Kidney (tissue), 14 donors: ENCODE data around the gene IFI44L. TPM values are rescaled to one million over a fixed set of nuclear protein-coding genes. Genes with fewer than 3 reads are reported as not detected.
A peak's percentile ranks its signal among the peaks of the same experiment; 100 is the strongest.

Experiments
- DNase-seq, 5 donors: peaks; one replicate each; pipeline ENCODE4 v3.0.0-alpha.2; 2013 to 2020
- FAIRE-seq: peaks from 2 replicates; lab custom pipeline; 2012; peaks lifted over from hg19 to GRCh38; lab: Jason Lieb, UNC
- H3K27ac ChIP-seq, 2 donors: one replicate each; pipeline ENCODE4 v1.7.0; 2013; ENCODE audit warnings: low read depth in 2 of 2, low read length in 2 of 2, inconsistent platforms in 1 of 2
- H3K27me3 ChIP-seq: one replicate; pipeline ENCODE4 v1.7.1; 2013; ENCODE audit warnings: low read length, inconsistent platforms; ENCODE audit not compliant: control insufficient read depth, insufficient read depth
- H3K36me3 ChIP-seq, 3 donors: one replicate each; pipeline versions ENCODE4 v1.7.0 to v1.7.1; 2013; ENCODE audit warnings: low read length in 3 of 3, control low read depth in 1 of 3, inconsistent platforms in 1 of 3; ENCODE audit not compliant: insufficient read depth in 3 of 3, control insufficient read depth in 2 of 3
- H3K4me1 ChIP-seq, 3 donors: one replicate each; pipeline versions ENCODE4 v1.7.0 to v1.7.1; 2013; ENCODE audit warnings: low read length in 3 of 3, inconsistent platforms in 1 of 3, low read depth in 1 of 3; ENCODE audit not compliant: control insufficient read depth in 2 of 3, insufficient read depth in 2 of 3
- H3K4me3 ChIP-seq, 3 donors: one replicate each; pipeline versions ENCODE4 v1.7.0 to v1.8.1; 2013; ENCODE audit warnings: low read length in 3 of 3, control low read depth in 1 of 3, inconsistent platforms in 1 of 3
- H3K9ac ChIP-seq, 3 donors: one replicate each; pipeline versions ENCODE4 v1.7.0 to v1.7.1; 2013; ENCODE audit warnings: low read length in 3 of 3, control low read depth in 1 of 3, inconsistent platforms in 1 of 3
- H3K9me3 ChIP-seq, 3 donors: one replicate each; pipeline versions ENCODE4 v1.7.0 to v1.7.1; 2013; ENCODE audit warnings: low read length in 3 of 3, control low read depth in 1 of 3, inconsistent platforms in 1 of 3; ENCODE audit not compliant: control insufficient read depth in 2 of 3, insufficient read depth in 1 of 3
- CTCF ChIP-seq: IDR thresholded peaks from 3 replicates; pipeline ENCODE4 v1.5.1; 2012; ENCODE audit warnings: mild to moderate bottlenecking, moderate library complexity, borderline replicate concordance; ENCODE audit not compliant: insufficient read depth; ENCODE audit errors: extremely low read depth
- intact Hi-C: fragments of 100-400 bp; cut with DNase I; formaldehyde crosslinking; loops from one replicate; pipeline ENCODE4 v1.11.1; 2022
- polyA plus RNA-seq: library from polyadenylated mRNA; stranded (reverse); fragments of 350-450 nt; fragmentation: Illumina TruSeq; extraction: RNeasy Lipid Tissue Mini Kit (QIAGEN cat#74804); gene quantifications from one replicate; pipeline ENCODE4 v1.2.3, GENCODE V29; 2014; ENCODE audit warnings: low read depth, low replicate concordance; ENCODE audit not compliant: insufficient read depth
- total RNA-seq: library from RNA; stranded (reverse); fragmentation: NEBNext Ultra II Directional; extraction: Animal tissue kit (Norgen Biotek cat#: 25700); gene quantifications from one replicate; pipeline ENCODE4 v1.2.1, GENCODE V29; 2021
- donor health status: control.
- donor health status: control.
- donor health status: control.
- donor health status: control.
- donor health status: control.
- donor health status: DM: yes; HTN: yes; CAD: no.
- donor health status: Normal renal cell carcinoma (clear cell type).

IFI44L gene
- total and polyA plus RNA-seq, 2 donors from 2014 or later = 5.7 to 20.6 TPM

GRCh38 chr1:78652019-78652560 lies 31.8 kb downstream of the IFI44L start:
- H3K36me3 ChIP-seq = no peaks in the 10 kb centered on the region
- intact Hi-C loops = no loop called here
- no peak overlapping the region for H3K27ac ChIP-seq
- H3K27me3 ChIP-seq = no peaks in the 10 kb centered on the region
- H3K9me3 ChIP-seq = peaks cover 0 to 3% (median 0%) of the 10 kb centered on the region in 3 donors
- peak overlapping the region in 1 of 3 donors; percentile 48 for H3K4me3 ChIP-seq
- H3K9ac ChIP-seq = no peak overlapping the region
- no peaks in the 10 kb centered on the region for H3K4me1 ChIP-seq
- DNase-seq = no peak
- TF ChIP-seq CTCF = no peak
- FAIRE-seq = no peak

- H3K36me3 ChIP-seq = peaks cover 0 to 4% (median 0%) of the 10 kb centered on the region in 3 donors
These were observed 38.7 kb downstream of the IFI44L start for GRCh38 chr1:78658901-78659300.

GRCh38 chr1:78663923-78664322 lies 43.7 kb downstream of the IFI44L start:
- intact Hi-C loops = no loop called here
- no peak overlapping the region for H3K27ac ChIP-seq
- FAIRE-seq = no peak
- H3K9me3 ChIP-seq = no peaks in the 10 kb centered on the region
- DNase-seq = no peak
- no peaks in the 10 kb centered on the region for H3K4me1 ChIP-seq
- no peak for TF ChIP-seq CTCF
- no peak overlapping the region for H3K4me3 ChIP-seq
- peaks cover 0 to 4% (median 0%) of the 10 kb centered on the region in 3 donors for H3K36me3 ChIP-seq
- no peaks in the 10 kb centered on the region for H3K27me3 ChIP-seq
- no peak overlapping the region for H3K9ac ChIP-seq

More at GRCh38 chr1:78658901-78659300, 38.7 kb downstream of the IFI44L start:
- Histone ChIP-seq H3K4me1 (no peaks in the 10 kb centered on the region), H3K9me3 (no peaks in the 10 kb centered on the region), H3K27me3 (no peaks in the 10 kb centered on the region), H3K4me3 (no peak overlapping the region), H3K27ac (no peak overlapping the region), H3K9ac (no peak overlapping the region)
- DNase-seq (no peak), FAIRE-seq (no peak)
- intact Hi-C loops = no loop called here
- TF ChIP-seq CTCF = no peak

GRCh38 chr1:78664763-78665162 lies 44.5 kb downstream of the IFI44L start:
- DNase-seq (no peak), FAIRE-seq (no peak)
- Histone ChIP-seq H3K9me3 (no peaks in the 10 kb centered on the region), H3K4me1 (no peaks in the 10 kb centered on the region), H3K27ac (no peak overlapping the region), H3K27me3 (no peaks in the 10 kb centered on the region), H3K4me3 (no peak overlapping the region), H3K36me3 (peaks cover 0 to 2% (median 0%) of the 10 kb centered on the region in 3 donors), H3K9ac (no peak overlapping the region)
- intact Hi-C loops = no loop called here
- no peak for TF ChIP-seq CTCF
